HG02623 (cell line): ENCODE data around the gene USP38.
"Not testable (repeated sequence)": the region's sequence is repeated elsewhere in the genome, so short reads cannot be mapped to it uniquely, and the experiment has no call there.

ENCODE experiments used
- ATAC-seq: cut with Tn5 transposase; IDR thresholded peaks from one replicate; pipeline ENCODE4 v1.9.1; 2021; ENCODE audit warnings: moderate library complexity; ENCODE audit not compliant: unreplicated experiment

USP38 gene

DNA sequence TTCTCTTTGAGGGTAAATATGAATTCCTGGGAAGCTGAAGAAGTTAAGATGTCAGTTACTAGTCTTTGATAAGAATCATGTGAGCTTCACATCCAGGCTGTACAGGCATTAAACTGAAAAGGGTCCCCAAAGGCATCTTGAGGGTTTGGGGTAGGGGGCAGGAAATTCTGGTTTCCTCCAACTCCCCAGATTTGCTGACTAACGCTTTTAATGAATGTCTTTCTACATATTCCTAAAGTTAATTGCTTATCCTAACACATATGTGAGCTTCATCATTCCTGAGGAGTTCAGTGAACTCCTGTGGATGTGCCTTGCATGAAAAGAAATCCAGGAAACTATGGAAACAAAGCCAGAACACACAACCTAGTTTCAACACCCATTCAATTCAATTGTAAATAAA lies 78.1 kb downstream of the USP38 start:
- no peak for ATAC-seq

DNA sequence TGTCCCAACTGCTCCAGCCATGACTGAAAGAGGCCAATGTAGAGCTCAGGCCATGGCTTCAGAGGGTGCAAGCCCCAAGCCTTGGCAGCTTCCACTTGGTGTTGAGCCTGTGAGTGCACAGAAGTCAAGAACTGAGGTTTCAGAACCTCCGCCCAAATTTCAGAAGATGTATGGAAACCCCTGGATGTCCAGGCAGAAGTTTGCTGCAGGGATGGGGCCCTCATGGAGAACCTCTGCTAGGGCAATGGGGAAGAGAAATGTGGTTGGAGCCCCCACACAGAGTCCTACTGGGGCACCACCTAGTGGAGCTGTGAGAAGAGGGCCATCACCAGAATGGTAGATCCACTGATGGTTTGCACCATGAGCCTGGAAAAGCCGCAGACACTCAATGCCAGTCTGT lies 83.0 kb downstream of the USP38 start:
- not testable (repeated sequence) for ATAC-seq

DNA sequence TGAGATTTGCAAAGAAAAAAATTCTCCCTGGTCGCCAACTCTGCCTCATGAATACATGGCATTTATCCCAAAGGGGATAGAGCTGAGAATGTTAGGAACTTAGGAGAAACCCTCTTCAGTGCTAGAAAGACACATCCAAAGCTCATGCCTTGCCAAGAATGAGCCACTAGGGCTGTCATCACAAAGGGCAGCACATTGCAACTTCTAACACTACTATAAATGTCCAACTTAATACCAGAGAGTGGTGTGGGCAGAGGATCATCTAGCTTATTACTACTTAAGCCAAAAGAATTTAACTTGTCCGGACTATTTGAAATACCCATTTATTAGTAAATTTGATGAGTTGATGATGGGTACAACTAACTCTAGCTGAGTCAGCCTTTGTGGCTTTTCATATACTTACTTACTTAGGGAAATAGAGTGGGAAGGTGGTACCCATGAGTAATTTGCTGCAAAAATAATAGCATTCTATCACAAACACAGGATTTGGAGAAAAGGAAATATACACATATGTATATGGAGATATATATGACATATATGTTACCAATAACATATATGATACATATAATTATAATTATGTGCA lies 85.6 kb downstream of the USP38 start:
- ATAC-seq: no peak
